HG03378 (cell line): Measurements from ENCODE around the gene PPP1R14C.

Experiments
- ATAC-seq: cut with Tn5 transposase; IDR thresholded peaks from one replicate; pipeline ENCODE4 v1.9.1; 2021; ENCODE audit warnings: mild to moderate bottlenecking, moderate library complexity; ENCODE audit not compliant: unreplicated experiment

Gene PPP1R14C

DNA sequence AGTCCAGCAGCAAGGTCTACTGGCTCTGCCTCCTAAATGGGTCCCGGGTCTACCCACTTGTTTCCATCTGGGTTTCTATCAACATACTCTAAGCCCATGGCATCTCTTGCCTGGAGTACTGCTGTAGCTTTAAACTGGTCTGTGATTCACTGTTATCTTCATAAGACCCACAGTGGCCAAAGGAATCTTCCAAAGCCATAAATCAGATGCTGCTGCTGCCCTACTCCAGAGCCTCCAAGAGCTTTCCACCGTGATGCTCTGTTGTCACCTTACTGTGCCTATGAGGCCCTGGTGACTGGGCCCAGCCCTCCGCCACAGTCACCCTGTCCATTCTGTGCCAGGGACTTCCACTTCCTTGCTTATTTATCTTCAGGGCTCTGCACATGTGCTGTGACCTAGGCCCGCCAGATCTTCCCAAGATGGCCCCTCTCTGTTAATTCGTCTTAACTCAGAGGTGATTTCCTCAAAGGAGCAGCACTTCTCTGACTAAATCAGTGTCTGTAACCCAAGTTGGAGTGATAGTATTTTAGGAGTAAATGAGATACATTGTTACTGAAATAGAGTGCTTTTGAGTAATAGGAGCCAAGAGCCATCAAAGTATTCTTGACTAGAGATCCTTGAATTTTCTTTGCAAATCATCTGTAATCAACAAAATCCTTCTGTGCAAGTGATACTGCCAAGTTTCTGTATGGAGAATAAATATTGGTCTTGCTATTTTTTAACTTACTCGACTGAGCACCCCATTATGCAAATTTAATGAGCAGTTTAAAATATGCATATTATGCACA, 102.5 kb downstream of the PPP1R14C start:
- ATAC-seq = no peak

DNA sequence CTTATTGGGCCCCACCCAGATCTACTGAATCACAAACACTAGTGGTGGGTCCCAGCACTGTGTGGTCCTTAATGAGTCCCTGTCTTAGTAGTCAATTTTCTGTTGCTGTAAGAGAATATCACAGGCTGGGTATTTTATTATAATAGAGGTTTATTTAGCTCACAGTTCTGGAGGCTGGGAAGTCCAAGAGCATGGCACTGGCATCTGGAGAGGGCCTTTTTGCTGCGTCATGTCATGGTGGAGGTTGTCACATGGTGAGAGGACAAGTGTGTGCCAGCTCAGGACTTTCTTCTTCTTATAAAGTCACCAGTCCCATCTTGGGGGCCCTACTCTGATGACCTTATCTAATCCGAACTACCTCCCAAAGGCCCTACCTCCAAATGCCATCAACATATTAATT, 105.0 kb downstream of the PPP1R14C start:
- ATAC-seq = no peak

GRCh38 chr6:150248300-150248699, 105.5 kb downstream of the PPP1R14C start:
- no peak for ATAC-seq

DNA sequence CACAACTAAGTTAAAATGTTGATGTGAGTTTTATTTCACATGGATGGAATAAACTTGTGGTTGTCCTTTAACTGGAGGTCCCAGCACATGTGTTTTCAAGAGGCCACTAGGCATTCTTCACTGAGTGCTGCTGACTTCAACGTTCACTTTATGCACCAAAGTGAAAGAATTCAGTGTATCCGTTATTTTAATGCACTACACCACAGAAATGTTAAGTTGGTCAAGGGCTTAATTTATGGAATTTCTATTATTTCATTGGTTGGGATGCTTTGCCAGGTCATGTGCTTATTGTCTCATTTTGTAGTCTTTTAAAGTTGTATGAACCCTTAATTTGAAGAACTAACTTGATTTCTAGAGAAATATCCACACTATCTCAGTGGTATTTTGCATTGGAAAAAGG, 106.4 kb downstream of the PPP1R14C start:
- ATAC-seq = no peak

DNA sequence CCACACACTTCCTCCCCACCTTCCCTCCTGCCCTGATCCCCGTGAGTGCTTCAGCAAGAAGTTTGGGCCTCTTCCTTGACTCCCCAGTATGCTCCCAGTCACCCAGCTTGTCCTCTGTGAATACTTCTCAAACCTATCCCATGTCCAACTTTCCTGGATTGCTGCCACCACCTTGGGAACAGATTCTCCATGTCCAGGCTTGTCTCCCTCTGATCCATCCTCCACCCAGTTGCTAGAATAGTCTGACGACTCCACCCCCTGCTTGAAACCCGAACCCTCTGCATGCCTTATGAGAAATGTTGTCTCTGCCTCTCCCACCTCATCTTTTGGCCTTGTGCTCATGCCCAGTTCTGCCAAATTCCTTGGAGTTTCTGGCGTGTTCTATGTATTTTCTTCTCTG, 108.0 kb downstream of the PPP1R14C start:
- no peak for ATAC-seq

GRCh38 chr6:150251566-150252186, 108.8 kb downstream of the PPP1R14C start:
- no peak for ATAC-seq

DNA sequence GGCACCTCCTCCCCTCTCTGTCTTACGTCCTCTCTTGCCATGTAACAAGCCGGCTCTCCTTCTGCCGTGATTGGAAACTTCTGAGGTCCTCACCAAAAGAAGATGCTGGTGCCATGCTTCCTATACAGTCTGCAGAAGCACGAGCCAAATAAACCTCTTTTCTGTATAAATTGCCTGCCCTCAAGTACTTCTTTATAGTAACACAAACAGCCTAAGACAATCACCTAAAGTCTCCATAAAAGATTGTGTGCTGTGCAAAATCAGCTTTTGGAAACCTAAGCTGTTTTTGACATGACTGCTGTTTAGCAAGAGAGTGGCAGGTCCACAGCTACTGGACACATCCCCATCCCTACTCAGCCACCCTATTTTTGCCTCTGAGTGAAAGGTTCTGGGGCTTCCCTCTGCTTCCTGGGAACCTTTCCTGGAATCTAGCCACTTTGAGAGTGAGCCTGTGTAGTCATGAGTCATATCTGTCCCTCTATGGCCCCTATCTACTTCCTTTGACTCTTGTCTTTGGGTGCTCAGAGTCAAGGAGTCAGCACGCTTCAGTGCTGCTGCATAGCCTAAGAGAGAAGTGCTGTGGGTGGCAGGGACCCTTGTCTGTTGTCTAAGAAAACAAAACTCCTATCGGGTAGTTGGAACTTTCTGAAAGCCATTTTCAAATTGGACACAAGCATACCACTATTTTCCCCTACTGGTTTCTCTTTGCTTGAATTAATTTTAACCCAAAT, 110.0 kb downstream of the PPP1R14C start:
- no peak for ATAC-seq

DNA sequence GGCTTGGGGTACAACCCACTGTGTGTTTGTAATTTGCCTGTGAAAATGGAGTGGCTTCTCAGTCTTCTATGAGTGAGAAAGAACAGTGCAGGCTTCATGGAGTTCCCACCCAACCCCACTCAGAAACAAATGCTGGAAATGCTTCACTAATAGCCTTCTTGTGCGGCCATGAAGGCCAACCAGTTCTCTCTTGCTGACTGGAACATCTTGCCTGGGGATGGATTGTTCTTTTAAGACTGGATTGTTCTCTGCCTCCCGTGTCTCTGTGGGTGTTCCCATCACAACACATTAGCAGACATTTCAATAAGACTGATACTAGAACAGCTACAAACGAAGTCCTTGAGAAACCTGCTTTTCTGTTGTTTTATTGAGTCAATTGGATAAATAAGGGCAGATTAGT, 110.6 kb downstream of the PPP1R14C start:
- no peak for ATAC-seq

GRCh38 chr6:150254770-150255169, 111.9 kb downstream of the PPP1R14C start:
- ATAC-seq = no peak

- ATAC-seq = no peak
Observed at GRCh38 chr6:150255840-150256239, 113.0 kb downstream of the PPP1R14C start.

- no peak for ATAC-seq
Observed at GRCh38 chr6:150256618-150257272, 113.9 kb downstream of the PPP1R14C start.

- ATAC-seq = no peak
Observed at GRCh38 chr6:150258381-150258780, 115.5 kb downstream of the PPP1R14C start.

DNA sequence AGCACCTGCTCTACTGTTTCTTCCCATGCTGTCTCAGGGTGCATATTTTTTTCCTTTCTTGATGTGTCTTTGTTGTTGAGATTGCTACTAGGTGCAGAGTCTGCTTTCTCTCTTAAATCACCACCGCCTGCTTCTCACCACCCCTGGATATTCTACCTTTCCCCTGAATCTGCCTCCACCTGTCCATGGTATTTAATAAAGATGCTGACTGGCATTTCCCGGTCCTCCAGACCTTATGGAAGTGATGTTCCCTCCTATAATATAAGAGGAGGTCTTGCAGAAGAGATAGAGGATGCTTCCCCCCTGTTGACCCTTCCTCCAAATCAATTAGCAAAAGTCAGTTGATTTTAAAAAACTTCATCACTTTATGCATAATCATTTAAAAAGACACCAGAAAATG, 118.1 kb downstream of the PPP1R14C start:
- ATAC-seq = no peak

DNA sequence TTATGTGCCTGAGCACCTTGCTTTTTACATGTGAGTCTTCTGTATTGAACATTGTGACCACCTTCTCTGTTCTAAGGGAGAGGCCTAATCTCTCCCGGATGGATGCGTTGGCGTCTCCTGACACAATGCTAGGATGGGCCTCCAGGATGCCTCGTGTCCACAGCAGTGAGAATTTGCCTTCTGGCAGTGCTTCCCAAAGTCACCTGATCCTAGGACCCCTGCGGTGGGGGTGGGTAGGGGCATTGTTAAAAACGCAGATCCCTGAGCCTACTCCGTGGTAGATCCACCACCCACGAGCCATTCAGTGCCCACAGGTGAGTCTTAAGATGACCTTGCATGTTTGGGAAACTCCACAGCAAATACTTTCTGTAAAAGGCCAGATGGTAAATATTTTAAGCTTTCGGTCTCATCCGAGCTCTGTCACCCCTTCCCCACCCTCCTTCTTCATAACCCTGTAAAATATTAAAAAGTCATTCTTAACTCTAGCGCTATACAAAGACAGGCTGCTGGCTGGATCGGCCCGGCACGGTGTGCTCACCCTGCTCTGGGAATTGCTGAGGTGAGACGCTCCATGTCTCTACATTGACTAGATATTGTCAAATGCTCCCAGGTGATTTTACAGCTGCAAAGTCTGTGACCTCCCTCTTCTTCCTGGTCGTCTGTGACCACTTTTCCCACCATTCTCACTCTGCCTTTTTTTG, 119.3 kb downstream of the PPP1R14C start:
- no peak for ATAC-seq

- no peak for ATAC-seq
Observed at GRCh38 chr6:150263765-150264404, 121.0 kb downstream of the PPP1R14C start.

DNA sequence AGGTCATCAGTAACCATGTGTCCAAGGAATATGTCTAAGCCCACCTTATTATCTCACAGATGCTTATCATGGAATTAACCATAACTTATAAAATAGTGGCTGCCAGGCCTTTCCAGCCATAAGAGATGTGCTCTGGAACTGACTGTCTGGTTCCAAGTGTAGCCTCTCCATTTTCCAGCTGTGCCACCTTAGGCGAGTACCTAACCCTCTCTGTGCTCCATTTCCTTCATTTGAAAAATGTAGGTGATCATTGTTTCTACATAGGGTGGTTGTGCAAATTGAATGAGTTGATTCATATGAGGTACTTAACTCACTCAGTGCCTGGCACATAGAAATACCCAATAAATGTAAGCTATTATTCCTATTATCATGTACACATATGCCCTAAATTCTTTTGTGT, 123.5 kb downstream of the PPP1R14C start:
- ATAC-seq = no peak

GRCh38 chr6:150266963-150267685, 124.3 kb downstream of the PPP1R14C start:
- no peak for ATAC-seq

DNA sequence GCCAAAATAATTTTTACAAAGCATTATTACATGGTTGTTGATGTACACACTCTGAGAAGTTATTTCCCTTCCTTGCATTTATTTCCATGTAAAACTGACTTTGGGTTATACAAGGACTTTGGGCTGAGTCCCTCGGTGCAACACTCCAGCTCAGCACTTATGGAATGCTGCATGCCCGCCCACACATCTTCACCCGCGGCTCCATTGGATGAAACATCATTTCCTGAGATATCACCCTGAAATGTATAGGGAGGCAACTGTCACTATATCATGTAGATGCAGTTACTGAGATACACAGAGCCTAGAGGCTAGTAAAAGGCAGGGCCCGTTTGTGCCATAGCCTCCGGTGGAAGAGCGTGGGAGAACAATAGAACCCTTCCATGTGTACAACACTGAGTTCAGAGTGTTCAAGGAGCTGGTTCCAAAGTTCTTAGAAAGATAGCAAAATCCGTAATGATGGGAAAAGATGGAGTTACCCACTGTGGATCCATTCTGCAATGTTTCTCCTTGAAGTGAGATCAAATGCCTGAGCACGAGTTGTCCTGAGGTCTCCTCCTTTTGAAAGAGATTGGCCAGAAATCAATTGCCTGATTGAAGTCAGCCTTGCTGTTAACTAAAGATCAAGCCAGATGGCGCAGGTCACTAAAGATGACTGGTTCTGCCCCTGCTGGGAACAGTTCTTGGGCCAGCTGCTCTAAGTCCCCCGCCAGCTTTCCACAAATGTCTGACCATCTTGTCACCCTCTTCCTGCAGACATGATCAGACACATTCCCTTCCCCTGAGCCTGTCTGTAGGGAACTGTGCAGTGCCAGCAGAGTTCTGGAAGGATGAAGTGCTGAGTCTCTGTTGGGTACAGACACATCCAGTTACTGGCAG, 125.1 kb downstream of the PPP1R14C start:
- ATAC-seq = no peak
